Kidney tubule cell (primary cell): ENCODE measurements around the gene ZNF575.

Source experiments
- DNase-seq: peaks from one replicate; pipeline ENCODE4 v3.0.0-alpha.2; 2018; ENCODE audit warnings: low spot score

ZNF575 gene

DNA sequence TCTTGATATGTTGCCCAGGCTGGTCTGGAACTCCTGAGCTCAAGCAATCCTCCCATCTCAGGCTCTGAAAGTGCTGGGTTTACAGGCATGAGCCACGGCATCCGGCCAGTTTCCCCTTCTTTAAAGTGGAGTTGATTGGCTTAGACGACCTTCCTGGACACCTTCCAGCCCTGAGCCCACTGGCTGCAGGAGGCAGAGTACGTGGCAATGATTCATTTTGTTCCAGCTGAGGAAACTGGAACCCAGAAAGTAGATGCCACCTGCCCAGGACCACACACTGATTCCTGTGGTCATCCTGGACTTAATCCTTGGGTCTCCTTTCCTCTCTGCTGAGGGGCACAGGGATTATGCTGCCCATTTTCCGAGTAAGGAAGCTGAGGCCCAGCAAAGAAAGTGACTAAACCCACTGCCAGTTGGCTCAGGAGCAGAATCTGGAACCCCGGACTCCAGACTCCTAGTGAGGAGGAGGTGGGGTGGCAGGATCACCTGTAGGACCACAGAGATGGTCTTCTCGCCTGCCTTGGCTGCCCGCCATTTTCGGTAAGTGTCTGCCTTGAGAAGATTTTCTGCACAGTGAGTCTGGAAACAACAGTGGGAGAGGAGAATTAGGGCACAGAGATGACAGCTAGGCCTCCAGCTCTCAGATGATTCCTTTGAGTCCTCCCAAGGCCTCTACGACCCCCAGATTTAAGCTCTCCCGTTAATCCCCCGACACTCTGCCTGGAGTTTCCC, 41.6 kb downstream of the ZNF575 start:
- peak; percentile 94 for DNase-seq

DNA sequence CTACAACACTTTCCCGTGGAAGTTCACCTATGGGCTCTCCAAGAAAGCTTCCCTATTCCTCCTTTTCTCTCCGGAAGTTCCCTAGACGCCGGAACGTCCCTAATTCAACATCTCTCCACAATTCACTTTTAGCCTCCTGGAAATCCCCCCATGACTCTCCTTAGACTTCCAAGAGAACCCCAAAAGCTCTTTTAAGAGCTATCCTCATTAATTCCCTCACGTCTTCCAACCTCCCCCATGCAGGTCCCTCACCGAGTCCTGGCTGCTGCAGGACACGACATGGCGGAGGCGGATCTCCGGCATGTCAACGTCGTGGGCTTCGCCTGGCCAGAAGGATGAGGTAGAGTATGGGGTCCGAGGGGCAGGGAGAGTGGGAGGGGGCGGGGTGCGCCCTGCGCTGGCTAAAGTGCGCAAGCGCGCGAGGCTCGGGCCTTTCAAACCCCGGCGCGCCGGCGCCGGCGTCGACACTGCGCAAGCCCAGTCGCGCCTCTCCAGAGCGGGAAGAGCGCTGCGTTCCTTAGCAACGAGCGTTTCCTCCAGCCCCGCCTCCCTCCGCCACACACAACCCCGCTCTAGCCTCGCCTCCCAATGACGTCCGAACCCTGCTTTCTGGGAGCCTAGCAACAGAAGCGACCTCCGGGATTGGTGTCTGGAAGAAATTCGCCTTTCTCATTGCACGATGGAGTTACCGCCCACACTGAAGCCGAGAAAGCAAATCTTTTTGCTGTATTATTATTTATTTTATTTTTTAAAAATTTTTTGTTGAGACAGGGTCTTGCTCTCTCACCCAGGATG, 42.4 kb downstream of the ZNF575 start, which contains the start of the genes PINLYP and XRCC1:
TSS of gene PINLYP (plus strand) at position 646 of the 795 bp plus-strand sequence. CDS start 1,391 bp downstream, outside the sequence.
TSS of gene XRCC1 (minus strand) at position 372 of the 795 bp plus-strand sequence. CDS start at position 303, 69 bp downstream.
- DNase-seq: peak; percentile 98

DNA sequence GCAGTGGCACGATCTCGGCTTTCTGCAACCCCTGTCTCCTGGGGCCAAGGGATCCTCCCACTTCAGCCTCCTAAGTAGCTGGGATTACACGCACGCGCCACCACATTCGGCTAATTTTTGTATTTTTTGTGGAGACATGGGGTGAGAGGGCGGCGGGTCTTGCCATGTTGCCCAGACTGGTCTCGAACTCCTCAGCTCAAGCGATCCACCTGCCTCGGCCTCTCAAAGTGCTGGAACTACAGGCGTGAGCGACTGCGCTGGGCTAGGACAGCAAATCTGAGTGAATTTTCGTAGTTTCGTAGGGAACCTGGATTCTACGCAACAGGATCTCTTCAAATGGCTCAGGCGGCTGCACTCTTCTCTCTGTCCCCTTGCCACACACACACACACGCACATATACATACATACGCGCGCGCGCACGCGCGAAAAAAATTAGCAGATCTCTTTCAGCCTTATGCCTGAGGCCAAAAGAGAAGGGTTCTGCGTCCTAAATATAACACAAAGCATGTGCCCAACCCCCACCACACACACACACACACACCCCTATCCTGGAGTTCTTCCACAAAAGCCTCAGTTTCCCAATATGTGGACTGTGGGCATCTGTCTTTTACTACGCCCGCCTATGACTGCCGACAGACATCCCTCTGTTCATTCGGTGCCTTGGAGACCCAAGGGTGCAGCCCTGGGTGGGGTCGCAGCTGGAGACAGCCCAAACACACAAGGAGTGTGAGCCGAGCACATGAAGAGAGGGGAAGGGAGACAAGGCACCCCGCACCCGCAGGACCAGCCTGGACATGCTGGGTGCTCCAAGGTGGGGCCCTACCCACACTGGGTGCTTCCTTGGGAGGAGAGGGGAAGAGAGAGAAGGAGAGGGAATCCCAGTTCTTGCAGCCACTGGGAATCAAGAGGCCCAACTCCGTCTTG, 43.2 kb downstream of the ZNF575 start:
- DNase-seq: no peak

DNA sequence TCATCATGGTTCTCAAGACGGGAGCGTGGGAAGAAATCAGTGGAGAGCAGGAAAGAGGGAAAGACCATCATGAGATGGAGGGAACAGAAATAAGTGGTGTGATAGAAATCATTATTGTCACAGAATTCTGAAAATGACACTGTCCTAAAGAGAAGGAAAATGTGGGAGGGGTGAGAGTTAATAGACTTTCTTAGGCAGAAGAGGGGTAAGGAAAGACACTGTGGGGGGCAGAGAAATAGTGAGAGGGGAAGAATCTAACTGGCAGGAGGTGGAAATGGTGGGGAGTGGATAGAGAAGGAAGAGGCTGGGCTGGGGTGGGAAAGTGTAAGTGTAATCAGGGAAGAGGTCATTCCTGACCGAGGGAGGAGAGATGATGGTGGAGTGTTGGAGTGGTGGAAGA, 45.8 kb downstream of the ZNF575 start:
- no peak for DNase-seq

DNA sequence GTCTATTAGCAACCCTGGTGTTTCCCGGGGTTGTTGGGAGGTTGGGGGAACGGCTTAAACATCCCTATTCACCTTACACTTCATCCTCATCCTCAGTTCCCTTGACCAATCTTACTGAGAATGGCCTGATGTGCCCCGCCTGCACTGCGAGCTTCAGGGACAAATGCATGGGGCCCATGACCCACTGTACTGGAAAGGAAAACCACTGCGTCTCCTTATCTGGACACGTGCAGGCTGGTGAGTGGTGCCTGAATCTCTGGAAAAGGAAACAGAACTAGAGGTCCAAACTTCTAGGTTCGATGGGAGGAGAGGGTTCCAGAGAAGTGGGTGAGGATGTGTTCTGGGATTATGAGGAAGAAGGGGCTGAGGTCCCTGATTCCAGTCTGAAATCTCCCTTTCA, 48.5 kb downstream of the ZNF575 start:
- DNase-seq: no peak

DNA sequence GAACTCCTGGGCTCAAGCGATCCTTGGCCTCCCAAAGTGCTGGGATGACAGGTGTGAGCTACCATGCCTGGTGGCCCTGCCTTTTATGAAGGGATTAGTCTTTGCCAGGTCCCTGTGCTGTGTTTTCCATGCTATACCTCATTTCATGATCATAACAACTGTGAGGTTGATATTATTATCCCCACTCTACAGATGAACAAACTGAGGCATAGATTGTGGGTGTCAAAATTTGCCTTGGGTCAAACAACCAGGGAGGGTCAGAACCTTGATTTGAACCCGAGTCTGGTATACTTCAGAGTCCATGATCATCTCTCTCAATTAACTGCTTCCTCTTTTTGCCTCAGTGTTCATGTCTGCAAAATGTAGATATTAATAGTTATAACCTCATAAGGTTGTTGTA, 49.5 kb downstream of the ZNF575 start:
- no peak for DNase-seq

DNA sequence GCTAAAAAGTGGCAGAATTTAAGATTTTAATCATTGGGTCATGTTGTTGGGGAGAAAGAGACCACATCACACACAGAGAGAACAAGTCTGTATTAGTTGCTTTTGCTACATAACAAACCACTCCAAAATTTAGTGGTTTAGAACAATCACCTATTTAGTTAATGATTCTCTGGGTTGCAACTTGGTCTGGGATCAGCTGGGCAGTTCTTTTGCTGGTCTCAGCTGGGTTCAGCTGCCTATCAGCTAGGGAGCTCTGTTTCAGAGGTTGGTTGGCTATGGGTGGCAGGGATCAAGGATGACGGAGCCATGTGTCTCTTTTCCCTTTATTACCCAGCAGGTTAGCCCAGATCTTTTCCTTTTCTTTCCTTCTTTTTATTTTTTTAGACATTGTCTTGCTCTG, 51.5 kb downstream of the ZNF575 start:
- DNase-seq: peak; percentile 64
